Caco-2 (cell line): Measurements from ENCODE around the gene IGFBP6. TPM values are rescaled to one million over a fixed set of nuclear protein-coding genes. Genes with fewer than 3 reads are reported as not detected.
A peak's percentile ranks its signal among the peaks of the same experiment; 100 is the strongest.

ENCODE experiments used
- BruUV-seq: library from RNA; stranded (reverse); fragments of 400-500 nt; replicated peaks from 2 replicates; lab custom pipeline; 2021; lab: Mats Ljungman, UMichigan
- CTCF ChIA-PET: fragments of 300-600 bp; sonication (Branson Sonifier 250); formaldehyde crosslinking; loops from one replicate; lab custom pipeline; 2022; ENCODE audit warnings: antibody characterized with exemption; lab: Charles Lee
- POLR2A ChIA-PET: fragments of 300-600 bp; sonication (Branson Sonifier 250); formaldehyde crosslinking; loops from one replicate; lab custom pipeline; 2022; ENCODE audit warnings: antibody characterized with exemption; lab: Charles Lee
- DNase-seq, 2 experiments: peaks; one replicate each; pipeline versions ENCODE4 v3.0.0 to v3.0.0-alpha.2; 2020 to 2022
- H3K27me3 ChIP-seq: replicated peaks from 2 replicates; pipeline ENCODE4 v1.6.0; 2011; ENCODE audit warnings: low read length; ENCODE audit not compliant: control insufficient read depth, insufficient read depth
- H3K36me3 ChIP-seq: 2 replicates; pipeline ENCODE4 v1.5.1; 2011; ENCODE audit warnings: low read length; ENCODE audit not compliant: control insufficient read depth, insufficient read depth
- H3K4me1 ChIP-seq: fragments of 250-450 bp; sonication (Bioruptor Pico); 2 replicates; pipeline ENCODE4 v1.5.1; 2020; ENCODE audit warnings: mild to moderate bottlenecking
- H3K4me3 ChIP-seq: 2 replicates; pipeline ENCODE4 v1.5.1; 2011; ENCODE audit warnings: low read depth, mild to moderate bottlenecking, control low read depth, low read length
- H3K9me3 ChIP-seq: fragments of 250-450 bp; sonication (Bioruptor Pico); 2 replicates; pipeline ENCODE4 v1.5.1; 2020; ENCODE audit warnings: mild to moderate bottlenecking, moderate library complexity
- H3K27ac Mint-ChIP-seq: one replicate; pipeline ENCODE4 v1.8.0; 2022; ENCODE audit warnings: mixed read lengths; ENCODE audit not compliant: unreplicated experiment
- H3K27me3 Mint-ChIP-seq: one replicate; pipeline ENCODE4 v1.8.0; 2022; ENCODE audit warnings: mixed read lengths; ENCODE audit not compliant: insufficient read depth, unreplicated experiment
- H3K36me3 Mint-ChIP-seq: one replicate; pipeline ENCODE4 v1.8.0; 2022; ENCODE audit warnings: mild to moderate bottlenecking, mixed read lengths; ENCODE audit not compliant: insufficient read depth, unreplicated experiment
- H3K4me1 Mint-ChIP-seq: one replicate; pipeline ENCODE4 v1.8.0; 2022; ENCODE audit warnings: low read depth, mixed read lengths; ENCODE audit not compliant: unreplicated experiment
- H3K4me3 Mint-ChIP-seq: one replicate; pipeline ENCODE4 v1.8.0; 2022; ENCODE audit warnings: mild to moderate bottlenecking, moderate library complexity, mixed read lengths; ENCODE audit not compliant: unreplicated experiment
- H3K9me3 Mint-ChIP-seq: one replicate; pipeline ENCODE4 v1.8.0; 2022; ENCODE audit warnings: mixed read lengths; ENCODE audit not compliant: unreplicated experiment
- intact Hi-C: fragments of 100-400 bp; cut with micrococcal nuclease; formaldehyde crosslinking; loops from one replicate; pipeline ENCODE4 v1.10.0; 2022; ENCODE audit not compliant: unreplicated experiment
- total RNA-seq: library from RNA; stranded (reverse); gene quantifications from 2 replicates; pipeline ENCODE4 v1.2.3, GENCODE V29; 2022
- TF ChIP-seq, protein P1 (sequence below), 2 experiments: fragments of 200-600 bp in 1 of 2; IDR thresholded peaks; 1 replicate in 1 of 2; 2 replicates in 1 of 2; pipeline versions ENCODE4 v1.5.1 to v1.8.0; 2011 to 2022; ENCODE audit warnings: antibody characterized with exemption in 1 of 2, control low read depth in 1 of 2, inconsistent platforms in 1 of 2, low read depth in 1 of 2, low read length in 1 of 2, mild to moderate bottlenecking in 1 of 2, moderate library complexity in 1 of 2; ENCODE audit not compliant: insufficient read depth in 1 of 2, severe bottlenecking in 1 of 2, unreplicated experiment in 1 of 2

Gene IGFBP6
- total RNA-seq, 1 experiment from 2014 or later = 34.7 TPM

DNA sequence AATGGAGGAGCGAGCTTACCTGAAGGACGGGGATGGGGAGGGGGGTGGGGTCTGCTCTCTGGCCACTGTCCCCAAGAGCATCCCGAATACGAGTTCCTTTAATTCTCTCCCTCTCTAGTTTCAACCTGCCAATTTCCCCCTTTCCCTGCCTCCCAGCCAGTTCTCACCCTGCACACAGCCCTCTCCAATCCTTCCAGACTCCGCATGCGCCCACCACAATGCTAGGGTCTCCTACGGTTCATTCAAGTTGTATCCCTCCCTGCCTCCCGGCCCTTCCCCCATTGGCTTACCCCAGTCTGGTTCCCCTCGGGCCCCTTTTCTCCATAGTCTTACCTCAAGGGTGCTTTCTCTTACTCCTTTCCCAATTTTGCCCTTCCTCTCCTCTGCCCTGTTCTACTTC, 708 bp upstream of the IGFBP6 start:
- CTCF ChIA-PET = interaction anchor here (1.0 to 7.5 kb wide), 2 partner anchors 18 to 30 kb away, joined by 3 to 95 read pairs; partner anchors contain the start of gene SPRYD3
- H3K4me1 Mint-ChIP-seq = peaks cover 27% of the 10 kb centered on the region
- H3K4me3 Mint-ChIP-seq = peak overlapping the region; percentile 68
- POLR2A ChIA-PET = interaction anchor here (0.6 kb wide), 1 partner anchor 181 kb away, joined by 3 read pairs; no protein-coding TSS in a partner anchor
- BruUV-seq = no TSS peak
- H3K36me3 ChIP-seq = no peaks in the 10 kb centered on the region
- TF ChIP-seq, protein P1, sequence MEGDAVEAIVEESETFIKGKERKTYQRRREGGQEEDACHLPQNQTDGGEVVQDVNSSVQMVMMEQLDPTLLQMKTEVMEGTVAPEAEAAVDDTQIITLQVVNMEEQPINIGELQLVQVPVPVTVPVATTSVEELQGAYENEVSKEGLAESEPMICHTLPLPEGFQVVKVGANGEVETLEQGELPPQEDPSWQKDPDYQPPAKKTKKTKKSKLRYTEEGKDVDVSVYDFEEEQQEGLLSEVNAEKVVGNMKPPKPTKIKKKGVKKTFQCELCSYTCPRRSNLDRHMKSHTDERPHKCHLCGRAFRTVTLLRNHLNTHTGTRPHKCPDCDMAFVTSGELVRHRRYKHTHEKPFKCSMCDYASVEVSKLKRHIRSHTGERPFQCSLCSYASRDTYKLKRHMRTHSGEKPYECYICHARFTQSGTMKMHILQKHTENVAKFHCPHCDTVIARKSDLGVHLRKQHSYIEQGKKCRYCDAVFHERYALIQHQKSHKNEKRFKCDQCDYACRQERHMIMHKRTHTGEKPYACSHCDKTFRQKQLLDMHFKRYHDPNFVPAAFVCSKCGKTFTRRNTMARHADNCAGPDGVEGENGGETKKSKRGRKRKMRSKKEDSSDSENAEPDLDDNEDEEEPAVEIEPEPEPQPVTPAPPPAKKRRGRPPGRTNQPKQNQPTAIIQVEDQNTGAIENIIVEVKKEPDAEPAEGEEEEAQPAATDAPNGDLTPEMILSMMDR (IDR thresholded peaks at IDR 0.05; ENCODE audit: insufficient read depth in 1 of 2, low read depth in 1 of 2, low read length in 1 of 2, severe bottlenecking in 1 of 2, unreplicated experiment in 1 of 2) = no peak
- peaks cover 13% of the 10 kb centered on the region for H3K4me1 ChIP-seq
- intact Hi-C loops = no loop called here
- no peak for DNase-seq
- no peaks in the 10 kb centered on the region for H3K9me3 ChIP-seq
- no peaks in the 10 kb centered on the region for H3K27me3 Mint-ChIP-seq
- no peak overlapping the region for H3K4me3 ChIP-seq
- peak overlapping the region; percentile 15 for H3K27ac Mint-ChIP-seq
- H3K36me3 Mint-ChIP-seq = peaks cover 6% of the 10 kb centered on the region
- no peaks in the 10 kb centered on the region for H3K9me3 Mint-ChIP-seq
- H3K27me3 ChIP-seq = no peaks in the 10 kb centered on the region

GRCh38 chr12:53097207-53097563, 282 bp upstream of the IGFBP6 start:
- no peaks in the 10 kb centered on the region for H3K27me3 ChIP-seq
- H3K27me3 Mint-ChIP-seq = no peaks in the 10 kb centered on the region
- CTCF ChIA-PET = interaction anchor here (1.0 to 7.5 kb wide), 2 partner anchors 18 to 31 kb away, joined by 3 to 95 read pairs; partner anchors contain the start of gene SPRYD3
- no TSS peak for BruUV-seq
- TF ChIP-seq, protein P1 (IDR thresholded peaks at IDR 0.05; ENCODE audit: insufficient read depth in 1 of 2, low read depth in 1 of 2, low read length in 1 of 2, severe bottlenecking in 1 of 2, unreplicated experiment in 1 of 2) = no peak
- H3K9me3 ChIP-seq = no peaks in the 10 kb centered on the region
- POLR2A ChIA-PET = interaction anchor here (0.6 kb wide), 1 partner anchor 181 kb away, joined by 3 read pairs; no protein-coding TSS in a partner anchor
- peaks cover 6% of the 10 kb centered on the region for H3K36me3 Mint-ChIP-seq
- peaks cover 17% of the 10 kb centered on the region for H3K4me1 ChIP-seq
- H3K27ac Mint-ChIP-seq = peak overlapping the region; percentile 15
- H3K4me3 ChIP-seq = peak overlapping the region; percentile 54
- H3K9me3 Mint-ChIP-seq = no peaks in the 10 kb centered on the region
- peaks cover 29% of the 10 kb centered on the region for H3K4me1 Mint-ChIP-seq
- no peak for DNase-seq
- intact Hi-C loops = no loop called here
- no peaks in the 10 kb centered on the region for H3K36me3 ChIP-seq
- H3K4me3 Mint-ChIP-seq = peak overlapping the region; percentile 68

DNA sequence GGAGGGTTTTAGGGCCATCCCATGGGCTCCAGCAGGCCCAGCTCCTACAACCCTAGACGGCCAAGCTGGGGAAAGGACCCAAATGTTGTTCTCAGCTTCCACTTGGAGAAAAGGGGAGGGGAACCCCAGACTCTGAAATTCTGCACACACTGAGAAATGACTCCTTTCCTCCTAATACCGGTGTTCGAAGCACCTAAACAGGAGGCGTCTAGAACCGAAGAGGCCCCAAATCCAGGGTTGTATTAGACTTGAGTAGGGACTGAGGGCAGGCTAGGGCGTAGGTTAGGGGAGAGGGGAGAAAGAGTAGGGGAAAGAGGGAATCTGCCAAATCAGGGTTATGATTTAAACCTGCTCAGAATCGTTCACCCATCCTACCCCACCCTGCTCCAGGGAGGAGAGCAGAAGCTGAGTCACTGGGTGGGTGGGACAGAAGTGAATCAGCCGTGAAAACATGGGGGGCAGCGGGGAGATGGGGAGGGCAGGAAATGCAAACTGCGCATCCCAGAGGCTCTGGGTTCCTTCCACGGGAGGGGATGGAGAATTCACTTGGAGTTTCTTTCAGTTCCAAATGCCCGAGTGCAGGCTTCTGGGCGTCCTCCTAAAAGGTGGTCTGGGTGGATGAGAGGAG, 1.0 kb downstream of the IGFBP6 start:
- H3K36me3 Mint-ChIP-seq = peaks cover 6% of the 10 kb centered on the region
- H3K4me1 Mint-ChIP-seq = peaks cover 41% of the 10 kb centered on the region
- no peaks in the 10 kb centered on the region for H3K9me3 Mint-ChIP-seq
- intact Hi-C loops = no loop called here
- H3K4me3 Mint-ChIP-seq = peak overlapping the region; percentile 68
- no TSS peak for BruUV-seq
- H3K27ac Mint-ChIP-seq = no peak overlapping the region
- TF ChIP-seq, protein P1 (IDR thresholded peaks at IDR 0.05; ENCODE audit: insufficient read depth in 1 of 2, low read depth in 1 of 2, low read length in 1 of 2, severe bottlenecking in 1 of 2, unreplicated experiment in 1 of 2) = no peak
- POLR2A ChIA-PET = interaction anchor here (1.0 kb wide), 1 partner anchor 19 kb away, joined by 3 read pairs; the partner anchor contains the start of gene SPRYD3
- H3K36me3 ChIP-seq = no peaks in the 10 kb centered on the region
- no peaks in the 10 kb centered on the region for H3K27me3 ChIP-seq
- H3K4me1 ChIP-seq = peaks cover 29% of the 10 kb centered on the region
- H3K27me3 Mint-ChIP-seq = no peaks in the 10 kb centered on the region
- no peak for DNase-seq
- H3K9me3 ChIP-seq = no peaks in the 10 kb centered on the region
- CTCF ChIA-PET = interaction anchor here (0.8 to 7.5 kb wide), 6 partner anchors 12 to 45 kb away, joined by 3 to 95 read pairs (median 4); partner anchors contain the start of gene SPRYD3
- H3K4me3 ChIP-seq = peak overlapping the region; percentile 54
